Stimulated activated naive CD4-positive, alpha-beta T cell treated with Interleukin-2 at 50 U/mL for 16 hours (primary cell): Measurements from ENCODE around the gene ASIC3.
"Not testable (repeated sequence)": the region's sequence is repeated elsewhere in the genome, so short reads cannot be mapped to it uniquely, and the experiment has no call there.

ENCODE experiments used
- DNase-seq: peaks from one replicate; lab custom pipeline; 2025; lab: John Stamatoyannopoulos, UW

Gene ASIC3

DNA sequence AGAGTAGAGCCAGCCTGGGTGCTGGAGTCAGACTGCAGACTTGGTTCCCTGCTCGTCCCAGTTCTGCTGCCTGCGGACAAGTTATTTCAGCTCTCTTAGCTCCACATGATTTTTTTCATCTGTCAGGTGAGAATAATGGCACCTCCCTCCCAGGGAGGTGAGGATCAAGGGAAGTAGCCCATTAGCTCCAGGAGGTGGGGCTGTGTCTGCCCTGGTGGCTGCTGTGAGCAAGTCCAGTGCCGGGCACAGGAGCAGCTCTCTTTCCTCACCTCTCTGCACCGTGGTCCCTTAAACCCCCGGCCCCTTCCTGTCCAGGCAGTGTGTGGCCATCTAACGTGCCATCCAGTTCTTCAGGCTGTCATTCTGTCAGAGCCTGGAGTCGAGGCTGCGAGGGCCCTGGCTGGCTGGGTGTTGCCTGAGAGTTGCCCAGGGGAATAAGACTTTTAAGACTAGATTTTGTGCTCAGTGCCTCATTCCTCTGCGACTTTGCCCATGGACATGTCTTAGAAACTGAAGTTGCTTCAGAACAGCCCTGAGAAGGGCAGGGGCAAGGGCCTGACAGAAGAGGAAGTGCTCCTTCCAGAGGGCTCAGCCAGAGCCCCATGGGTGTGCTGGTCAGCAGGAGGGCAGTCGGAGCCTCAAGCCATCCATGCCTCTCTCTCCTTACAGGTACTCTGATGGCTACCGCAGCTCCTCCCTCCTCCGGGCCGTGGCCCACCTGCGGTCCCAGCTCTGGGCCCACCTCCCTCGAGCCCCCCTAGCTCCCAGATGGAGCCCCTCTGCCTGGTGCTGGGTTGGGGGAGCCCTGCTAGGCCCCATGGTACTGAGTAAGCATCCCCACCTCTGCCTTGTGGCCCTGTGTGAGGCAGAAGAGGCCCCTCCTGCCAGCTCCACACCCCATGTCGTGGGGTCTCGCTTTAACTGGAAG is 15.1 kb upstream of the ASIC3 start:
- DNase-seq, result no peak

GRCh38 chr7:151033864-151034249 is 14.5 kb upstream of the ASIC3 start:
- no peak for DNase-seq

DNA sequence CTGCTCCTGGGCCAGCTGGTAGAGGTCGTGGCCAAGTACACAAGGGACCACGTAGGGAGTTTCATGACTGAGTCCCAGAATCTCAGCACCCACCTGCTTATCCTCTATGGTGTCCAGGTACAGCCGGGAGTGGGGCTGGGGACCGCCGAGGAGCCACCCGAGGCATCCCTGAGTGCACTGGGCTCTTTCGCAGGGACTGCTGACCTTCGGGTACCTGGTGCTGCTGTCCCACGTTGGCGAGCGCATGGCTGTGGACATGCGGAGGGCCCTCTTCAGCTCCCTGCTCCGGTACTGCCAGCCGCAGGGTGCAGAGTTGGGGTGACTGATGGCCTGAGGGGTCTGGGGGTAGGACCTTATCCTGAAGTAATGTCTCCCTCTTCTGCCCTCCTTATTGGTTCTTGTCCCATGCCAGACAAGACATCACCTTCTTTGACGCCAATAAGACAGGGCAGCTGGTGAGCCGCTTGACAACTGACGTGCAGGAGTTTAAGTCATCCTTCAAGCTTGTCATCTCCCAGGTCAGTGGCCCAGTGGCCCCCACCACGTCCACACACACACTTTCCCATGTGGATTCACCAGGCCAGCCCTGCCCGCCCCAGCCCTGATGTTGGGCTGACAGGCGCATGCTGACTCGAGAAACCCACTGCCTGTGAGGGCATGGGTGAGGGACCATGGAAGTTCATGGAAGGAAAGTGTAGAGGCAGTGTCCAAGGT is 13.9 kb upstream of the ASIC3 start:
- no peak for DNase-seq

DNA sequence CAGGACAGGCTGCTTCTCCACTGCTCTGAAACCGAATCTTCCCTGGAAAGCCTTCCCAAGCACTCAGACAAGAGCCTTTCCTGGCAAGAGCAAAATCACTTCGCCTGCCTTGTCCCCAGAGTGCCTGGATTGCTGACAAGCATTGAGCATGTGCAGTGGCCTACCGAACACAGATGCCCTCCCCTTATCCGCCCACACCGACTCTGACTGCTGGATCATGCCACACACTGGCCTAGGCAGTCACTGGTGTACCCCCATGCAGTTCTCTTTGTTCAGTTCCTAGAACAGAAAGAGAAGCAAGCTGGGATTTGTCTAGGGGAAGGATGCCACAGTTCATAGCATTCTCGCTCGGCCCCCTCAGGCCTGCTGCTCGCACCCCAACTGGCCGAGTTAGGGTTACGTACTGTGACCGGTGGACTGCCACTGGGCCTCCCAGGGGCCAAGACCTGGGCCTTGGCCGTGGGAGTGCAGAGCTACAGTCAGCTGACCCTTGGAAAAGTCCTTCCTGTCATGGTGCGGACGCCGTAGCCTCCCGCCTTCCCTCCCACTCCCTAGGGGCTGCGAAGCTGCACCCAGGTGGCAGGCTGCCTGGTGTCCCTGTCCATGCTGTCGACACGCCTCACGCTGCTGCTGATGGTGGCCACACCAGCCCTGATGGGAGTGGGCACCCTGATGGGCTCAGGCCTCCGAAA is 13.2 kb upstream of the ASIC3 start:
- no peak for DNase-seq

- no peak for DNase-seq
These were observed 12.4 kb upstream of the ASIC3 start for GRCh38 chr7:151035902-151036301.

- DNase-seq, result peak; percentile 77
These were observed 9.1 kb upstream of the ASIC3 start for GRCh38 chr7:151038951-151039849.

DNA sequence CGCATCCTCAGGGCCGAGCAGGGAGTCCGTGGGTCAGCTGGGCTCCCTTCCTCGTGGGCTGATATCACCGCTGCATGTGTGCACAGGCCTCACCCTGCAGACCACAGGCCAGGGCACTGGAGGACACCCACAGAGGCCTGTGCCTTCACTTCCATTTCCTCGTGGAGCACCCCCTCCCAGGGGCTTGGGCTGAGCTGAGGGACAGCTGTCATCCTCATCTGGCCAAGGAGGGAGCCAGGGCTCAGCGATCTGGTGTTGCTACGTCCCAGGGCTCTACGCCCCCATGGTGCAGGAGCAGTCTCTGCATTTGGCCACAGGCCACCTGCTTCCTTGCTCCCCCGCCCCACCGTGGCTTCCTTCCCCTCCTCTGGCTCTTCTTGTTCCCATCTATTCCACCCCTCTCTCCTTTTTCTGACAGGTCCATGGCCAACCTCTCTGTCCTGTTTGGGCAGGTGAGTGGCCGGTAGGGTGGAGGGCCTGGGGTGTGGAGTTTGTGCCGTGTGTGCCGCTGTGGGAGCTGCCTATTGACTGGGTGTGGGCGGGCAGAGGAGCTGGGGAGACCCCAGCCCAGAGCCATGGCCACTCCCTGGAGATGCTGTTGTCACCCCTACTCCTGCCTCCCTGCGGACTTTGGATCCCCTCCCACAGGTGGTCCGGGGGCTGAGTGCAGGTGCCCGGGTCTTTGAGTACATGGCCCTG is 8.3 kb upstream of the ASIC3 start:
- no peak for DNase-seq

DNA sequence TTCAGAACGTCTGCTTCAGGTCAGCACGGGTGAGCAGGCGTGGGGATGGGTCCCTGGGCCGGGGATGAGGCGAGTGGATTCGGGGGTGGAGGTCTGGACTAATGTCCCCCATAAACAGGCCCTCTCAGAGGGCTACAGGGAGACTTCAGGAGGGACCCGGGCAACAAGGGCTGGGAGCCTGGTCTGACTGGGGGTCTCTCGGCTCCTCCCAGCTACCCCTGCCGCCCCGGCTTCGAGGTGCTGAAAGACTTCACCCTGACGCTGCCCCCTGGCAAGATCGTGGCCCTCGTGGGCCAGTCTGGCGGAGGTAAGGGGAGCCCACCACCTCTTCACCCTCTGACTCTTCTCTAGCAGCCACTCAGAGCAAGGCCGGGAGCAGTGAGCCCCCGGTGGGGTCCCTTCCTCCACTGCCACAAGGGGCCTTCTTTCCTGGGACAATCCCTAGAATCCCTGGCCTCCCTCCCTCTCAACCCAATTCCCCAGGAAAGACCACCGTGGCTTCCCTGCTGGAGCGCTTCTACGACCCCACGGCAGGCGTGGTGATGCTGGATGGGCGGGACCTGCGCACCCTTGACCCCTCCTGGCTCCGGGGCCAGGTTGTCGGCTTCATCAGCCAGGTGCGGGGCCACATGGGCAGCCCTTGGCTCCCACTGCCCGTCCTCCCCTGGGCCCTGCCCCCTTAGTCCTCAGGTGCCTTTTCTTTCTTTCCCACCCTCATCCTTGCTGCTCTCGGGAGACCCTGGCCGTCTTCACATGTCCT is 7.5 kb upstream of the ASIC3 start:
- DNase-seq, result no peak

- DNase-seq, result not testable (repeated sequence)
These were observed 4.9 kb upstream of the ASIC3 start for GRCh38 chr7:151043449-151043848.

- no peak for DNase-seq
These were observed 4.4 kb upstream of the ASIC3 start for GRCh38 chr7:151043959-151044358.

GRCh38 chr7:151045262-151045661 is 3.1 kb upstream of the ASIC3 start:
- DNase-seq, result no peak

GRCh38 chr7:151045967-151046366 is 2.4 kb upstream of the ASIC3 start:
- no peak for DNase-seq

DNA sequence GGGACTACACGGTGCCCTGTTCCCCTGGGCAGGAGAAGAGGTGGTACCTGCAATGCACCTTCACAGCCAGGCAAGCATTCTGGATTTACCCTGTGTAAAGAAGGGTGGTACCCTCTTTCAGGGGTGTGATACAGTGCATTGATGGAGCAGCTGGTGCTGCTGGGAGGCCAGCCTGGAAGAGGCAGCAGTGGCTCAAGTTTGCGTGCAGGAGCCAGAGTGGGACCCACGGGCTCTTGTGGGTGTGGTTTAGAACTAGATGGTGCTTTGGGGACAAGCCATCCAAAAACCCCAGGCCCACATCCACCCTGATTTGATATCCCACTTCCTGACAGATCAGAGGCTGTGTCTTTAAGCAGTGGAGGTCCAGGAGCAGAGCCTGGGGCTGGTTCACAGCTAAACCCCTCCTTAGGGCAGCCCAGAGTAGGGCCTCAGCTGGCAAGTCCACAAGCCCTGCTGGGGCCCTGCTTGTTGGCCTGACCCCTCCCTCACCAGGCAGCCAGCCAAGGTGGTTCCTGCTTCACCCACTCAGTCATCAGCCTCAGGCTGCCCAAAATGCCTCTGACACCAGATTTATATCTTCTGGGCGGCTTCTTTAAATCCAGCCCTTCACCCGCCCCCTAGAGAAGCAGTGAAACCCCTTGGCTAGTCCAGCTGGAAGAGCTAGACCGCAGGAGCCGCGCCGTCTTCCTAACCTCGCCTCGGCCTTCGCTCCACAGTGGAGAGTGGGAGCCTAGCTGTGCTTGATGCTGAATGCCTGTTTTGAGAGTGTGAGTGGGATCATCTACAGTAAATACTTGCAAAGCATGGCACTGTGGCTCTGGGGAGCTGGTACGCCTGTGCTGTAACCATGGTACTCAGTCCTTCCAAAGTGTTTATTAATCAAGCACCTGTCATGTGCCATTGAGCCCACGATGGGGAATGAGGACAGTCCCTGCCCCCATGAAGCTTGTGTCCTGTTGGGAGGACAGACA is 1.4 kb upstream of the ASIC3 start:
- DNase-seq, result no peak

DNA sequence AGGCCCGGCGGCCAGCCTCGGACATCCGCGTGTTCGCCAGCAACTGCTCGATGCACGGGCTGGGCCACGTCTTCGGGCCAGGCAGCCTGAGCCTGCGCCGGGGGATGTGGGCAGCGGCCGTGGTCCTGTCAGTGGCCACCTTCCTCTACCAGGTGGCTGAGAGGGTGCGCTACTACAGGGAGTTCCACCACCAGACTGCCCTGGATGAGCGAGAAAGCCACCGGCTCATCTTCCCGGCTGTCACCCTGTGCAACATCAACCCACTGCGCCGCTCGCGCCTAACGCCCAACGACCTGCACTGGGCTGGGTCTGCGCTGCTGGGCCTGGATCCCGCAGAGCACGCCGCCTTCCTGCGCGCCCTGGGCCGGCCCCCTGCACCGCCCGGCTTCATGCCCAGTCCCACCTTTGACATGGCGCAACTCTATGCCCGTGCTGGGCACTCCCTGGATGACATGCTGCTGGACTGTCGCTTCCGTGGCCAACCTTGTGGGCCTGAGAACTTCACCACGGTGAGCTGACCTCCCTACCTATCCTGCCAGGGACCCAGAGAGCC is 656 bp downstream of the ASIC3 start:
- DNase-seq, result no peak

DNA sequence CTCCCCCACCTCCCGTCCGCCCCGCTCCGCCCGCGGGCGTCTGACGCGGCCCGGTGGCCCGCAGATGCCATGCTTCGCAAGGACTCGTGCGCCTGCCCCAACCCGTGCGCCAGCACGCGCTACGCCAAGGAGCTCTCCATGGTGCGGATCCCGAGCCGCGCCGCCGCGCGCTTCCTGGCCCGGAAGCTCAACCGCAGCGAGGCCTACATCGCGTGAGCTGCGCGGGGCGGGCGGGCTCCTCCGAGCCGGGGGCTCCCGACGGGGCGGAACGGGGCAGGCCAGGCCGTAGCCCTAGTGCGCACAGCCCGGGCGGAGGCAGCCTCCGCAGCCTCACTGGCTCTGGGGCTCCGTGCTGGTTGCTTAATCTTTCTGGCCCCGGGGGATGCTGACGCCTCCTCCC is 2.8 kb downstream of the ASIC3 start:
- peak; percentile 25 for DNase-seq

GRCh38 chr7:151053096-151053495 is 4.8 kb downstream of the ASIC3 start:
- no peak for DNase-seq

- DNase-seq, result no peak
These were observed 5.4 kb downstream of the ASIC3 start for GRCh38 chr7:151053751-151054150.

DNA sequence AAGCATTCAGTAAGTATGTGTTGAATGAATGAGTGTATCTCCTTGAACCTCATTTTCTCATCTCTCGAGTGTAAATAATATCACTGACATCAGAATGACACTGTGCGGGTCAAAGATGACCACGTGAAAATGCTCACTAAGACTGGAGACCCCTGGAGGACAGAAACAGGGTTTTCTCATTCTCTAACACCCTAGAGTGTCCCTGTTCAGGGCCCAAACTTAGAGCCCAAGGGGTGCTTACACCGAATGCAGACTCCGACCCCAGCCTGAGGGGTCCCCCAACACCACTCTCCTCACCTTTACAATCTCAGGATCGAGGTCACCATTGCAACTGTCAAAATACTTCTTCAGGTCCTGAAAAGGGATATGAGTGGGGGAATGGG is 7.9 kb downstream of the ASIC3 start:
- no peak for DNase-seq
